Bronchial epithelial cell (primary cell): ENCODE results near the gene EFL1. TPM values are rescaled to one million over a fixed set of nuclear protein-coding genes. Genes with fewer than 3 reads are reported as not detected.

Experiments
- DNase-seq: peaks from one replicate; pipeline ENCODE4 v3.0.0-alpha.2; 2010; ENCODE audit warnings: low read depth
- FAIRE-seq: peaks from 2 replicates; lab custom pipeline; 2011; peaks lifted over from hg19 to GRCh38; lab: Jason Lieb, UNC
- H3K27me3 ChIP-seq: 2 replicates; pipeline ENCODE4 v1.5.1; 2011; ENCODE audit warnings: low read length; ENCODE audit not compliant: control insufficient read depth, insufficient read depth
- H3K36me3 ChIP-seq: 2 replicates; pipeline ENCODE4 v1.5.1; 2011; ENCODE audit warnings: low read length; ENCODE audit not compliant: control insufficient read depth, insufficient read depth
- H3K4me3 ChIP-seq: 2 replicates; pipeline ENCODE4 v1.5.1; 2011; ENCODE audit warnings: mild to moderate bottlenecking, low read depth, low read length, control low read depth
- total RNA-seq: library from RNA; depleted of rRNA; stranded (reverse); fragments of >200 nt; gene quantifications from 2 replicates; pipeline ENCODE4 v1.2.1, GENCODE V29; 2014
- TF ChIP-seq, protein P1 (sequence below): IDR thresholded peaks from 2 replicates; pipeline ENCODE4 v1.5.1; 2011; ENCODE audit warnings: mild to moderate bottlenecking, moderate library complexity, low read length, control low read depth, inconsistent platforms; ENCODE audit not compliant: insufficient read depth, severe bottlenecking

The EFL1 gene
- total RNA-seq, 1 donor from 2014 or later, result 28.2 TPM

- Histone ChIP-seq H3K36me3 (peaks cover 2% of the 10 kb centered on the region), H3K27me3 (no peaks in the 10 kb centered on the region), H3K4me3 (no peak overlapping the region)
- TF ChIP-seq, protein P1, sequence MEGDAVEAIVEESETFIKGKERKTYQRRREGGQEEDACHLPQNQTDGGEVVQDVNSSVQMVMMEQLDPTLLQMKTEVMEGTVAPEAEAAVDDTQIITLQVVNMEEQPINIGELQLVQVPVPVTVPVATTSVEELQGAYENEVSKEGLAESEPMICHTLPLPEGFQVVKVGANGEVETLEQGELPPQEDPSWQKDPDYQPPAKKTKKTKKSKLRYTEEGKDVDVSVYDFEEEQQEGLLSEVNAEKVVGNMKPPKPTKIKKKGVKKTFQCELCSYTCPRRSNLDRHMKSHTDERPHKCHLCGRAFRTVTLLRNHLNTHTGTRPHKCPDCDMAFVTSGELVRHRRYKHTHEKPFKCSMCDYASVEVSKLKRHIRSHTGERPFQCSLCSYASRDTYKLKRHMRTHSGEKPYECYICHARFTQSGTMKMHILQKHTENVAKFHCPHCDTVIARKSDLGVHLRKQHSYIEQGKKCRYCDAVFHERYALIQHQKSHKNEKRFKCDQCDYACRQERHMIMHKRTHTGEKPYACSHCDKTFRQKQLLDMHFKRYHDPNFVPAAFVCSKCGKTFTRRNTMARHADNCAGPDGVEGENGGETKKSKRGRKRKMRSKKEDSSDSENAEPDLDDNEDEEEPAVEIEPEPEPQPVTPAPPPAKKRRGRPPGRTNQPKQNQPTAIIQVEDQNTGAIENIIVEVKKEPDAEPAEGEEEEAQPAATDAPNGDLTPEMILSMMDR, result no peak
- DNase-seq, result no peak
- FAIRE-seq, result no peak
Observed at GRCh38 chr15:82134461-82134860, 128.1 kb downstream of the EFL1 start.

GRCh38 chr15:82133251-82133650 lies 129.3 kb downstream of the EFL1 start:
- DNase-seq (peak; percentile 36), FAIRE-seq (no peak)
- no peaks in the 10 kb centered on the region for H3K36me3 ChIP-seq
- no peak overlapping the region for H3K4me3 ChIP-seq
- TF ChIP-seq, protein P1, result no peak
- H3K27me3 ChIP-seq, result no peaks in the 10 kb centered on the region

DNA sequence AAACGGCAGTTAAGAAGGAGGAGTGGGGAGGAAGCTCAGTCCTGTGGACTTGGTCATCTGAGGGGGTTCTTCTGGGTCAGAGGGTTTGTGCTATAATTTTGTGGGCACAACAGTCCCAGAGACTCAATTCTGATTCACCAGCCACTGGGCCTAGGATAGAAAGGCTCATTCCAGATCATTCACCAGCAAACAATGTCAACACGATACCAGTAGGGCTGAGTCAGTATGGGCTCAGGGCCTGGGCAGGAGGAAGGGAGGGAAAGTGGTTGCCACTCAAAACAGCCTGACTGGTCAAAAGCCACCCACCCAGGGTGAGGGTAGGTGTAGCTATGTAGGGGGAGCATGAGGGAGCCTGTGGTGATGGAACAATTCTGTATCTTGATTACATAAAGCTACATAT lies 129.8 kb downstream of the EFL1 start:
- TF ChIP-seq, protein P1, result no peak
- FAIRE-seq (no peak), DNase-seq (peak; percentile 96)
- no peak overlapping the region for H3K4me3 ChIP-seq
- H3K36me3 ChIP-seq, result no peaks in the 10 kb centered on the region
- H3K27me3 ChIP-seq, result no peaks in the 10 kb centered on the region

GRCh38 chr15:82132096-82132495 lies 130.4 kb downstream of the EFL1 start:
- Histone ChIP-seq H3K4me3 (no peak overlapping the region), H3K27me3 (no peaks in the 10 kb centered on the region), H3K36me3 (no peaks in the 10 kb centered on the region)
- no peak for FAIRE-seq
- TF ChIP-seq, protein P1, result no peak
- no peak for DNase-seq

- TF ChIP-seq, protein P1, result no peak
- Histone ChIP-seq H3K27me3 (no peaks in the 10 kb centered on the region), H3K4me3 (no peak overlapping the region), H3K36me3 (no peaks in the 10 kb centered on the region)
- FAIRE-seq (no peak), DNase-seq (no peak)
Observed at GRCh38 chr15:82130248-82130647, 132.3 kb downstream of the EFL1 start.

- FAIRE-seq (no peak), DNase-seq (peak; percentile 35)
- no peaks in the 10 kb centered on the region for H3K36me3 ChIP-seq
- TF ChIP-seq, protein P1, result no peak
- no peak overlapping the region for H3K4me3 ChIP-seq
- H3K27me3 ChIP-seq, result no peaks in the 10 kb centered on the region
Observed at GRCh38 chr15:82129761-82130160, 132.8 kb downstream of the EFL1 start.
